ENCODE data around the gene CHAF1A.

Gene CHAF1A

GRCh38 chr19:4366666-4367335, 35.6 kb upstream of the CHAF1A start:
- DNase-seq (ENCODE audit: low read depth in 2 of 2) = no peak

- DNase-seq (ENCODE audit: low read depth in 2 of 2) = no peak
These were observed 35.1 kb upstream of the CHAF1A start for GRCh38 chr19:4367336-4367723.

DNA sequence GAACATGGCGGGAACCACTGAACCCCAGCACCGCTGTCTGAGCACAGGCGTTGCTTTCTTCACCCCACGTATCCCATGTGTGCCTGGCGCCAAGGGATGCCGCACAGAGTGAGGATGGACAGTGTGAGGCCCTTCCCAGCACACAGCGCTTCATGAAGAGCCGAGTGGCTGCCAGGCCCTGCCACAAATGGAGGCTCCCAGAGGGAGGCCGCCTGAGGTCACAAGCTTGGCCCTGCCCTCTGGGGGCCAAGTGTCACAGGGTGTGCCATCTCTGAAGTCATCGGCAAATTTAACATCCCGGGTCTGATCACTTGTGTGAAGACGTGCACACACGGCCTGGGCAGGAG, 34.7 kb upstream of the CHAF1A start:
- DNase-seq (ENCODE audit: low read depth in 2 of 2) = no peak

- DNase-seq (ENCODE audit: low read depth in 2 of 2) = no peak
These were observed 34.2 kb upstream of the CHAF1A start for GRCh38 chr19:4368128-4368820.

GRCh38 chr19:4369109-4369887, 33.1 kb upstream of the CHAF1A start:
- DNase-seq (ENCODE audit: low read depth in 2 of 2) = peak; percentile 26 to 61

DNA sequence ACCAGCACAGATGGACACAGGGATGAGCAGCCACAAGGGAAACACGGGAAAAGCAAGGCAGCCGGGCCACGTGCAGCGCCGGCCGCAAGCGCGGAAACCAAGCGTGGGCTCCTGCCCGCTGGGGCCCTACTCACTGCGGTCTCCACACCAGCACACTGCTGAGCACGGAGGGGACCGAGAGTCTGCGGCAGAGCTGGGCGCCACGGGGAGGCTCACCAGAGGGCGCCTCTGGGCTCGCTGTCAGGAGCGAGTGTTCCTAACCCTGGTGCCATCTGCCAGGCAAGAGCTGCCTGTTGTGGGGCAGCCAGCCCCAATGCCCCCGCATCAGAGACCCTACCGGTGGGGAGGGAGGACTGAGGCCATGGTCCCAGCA, 32.6 kb upstream of the CHAF1A start:
- DNase-seq (ENCODE audit: low read depth in 2 of 2) = peak; percentile 54 to 73

- DNase-seq (ENCODE audit: low read depth in 2 of 2) = no peak
These were observed 31.9 kb upstream of the CHAF1A start for GRCh38 chr19:4370418-4371041.

- no peak for DNase-seq (ENCODE audit: low read depth in 2 of 2)
These were observed 30.9 kb upstream of the CHAF1A start for GRCh38 chr19:4371247-4372164.

GRCh38 chr19:4372165-4373012, 30.1 kb upstream of the CHAF1A start:
- no peak for DNase-seq (ENCODE audit: low read depth in 2 of 2)

GRCh38 chr19:4373013-4373367, 29.4 kb upstream of the CHAF1A start:
- no peak for DNase-seq (ENCODE audit: low read depth in 2 of 2)

GRCh38 chr19:4373601-4374497, 28.6 kb upstream of the CHAF1A start:
- no peak for DNase-seq (ENCODE audit: low read depth in 2 of 2)

DNA sequence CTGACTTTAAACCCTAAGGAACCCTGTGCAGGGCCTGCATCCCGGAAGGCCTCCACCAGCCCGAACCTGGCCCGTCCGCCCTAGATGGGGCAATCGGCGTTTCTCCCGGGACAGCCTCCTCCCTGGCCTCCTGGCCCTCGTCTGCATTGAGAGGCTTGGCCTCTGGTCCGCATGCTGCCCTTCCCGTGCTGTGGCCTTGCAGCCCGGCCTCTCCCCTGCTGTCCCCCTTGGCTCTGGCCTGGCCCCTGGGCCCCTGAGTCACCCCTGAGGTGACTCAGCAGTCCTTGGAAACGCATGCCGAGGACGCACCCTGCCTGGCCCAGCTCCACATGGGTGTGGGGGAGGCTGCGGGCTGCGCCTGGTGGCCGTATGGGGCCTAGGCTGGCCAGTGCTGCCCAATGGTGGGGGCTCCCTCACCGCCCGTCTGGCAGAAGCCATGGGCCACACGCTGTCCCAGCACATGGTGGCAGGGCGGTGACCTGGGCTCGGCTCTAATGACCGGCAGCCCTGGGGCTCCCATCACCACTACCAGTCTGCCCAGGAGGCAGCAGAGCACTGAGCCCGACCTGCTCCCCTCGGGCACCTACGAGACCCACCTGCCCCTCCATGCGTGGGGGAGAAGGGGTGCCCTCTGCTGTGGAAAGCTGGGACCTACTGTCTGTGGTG, 27.8 kb upstream of the CHAF1A start:
- no peak for DNase-seq (ENCODE audit: low read depth in 2 of 2)

DNA sequence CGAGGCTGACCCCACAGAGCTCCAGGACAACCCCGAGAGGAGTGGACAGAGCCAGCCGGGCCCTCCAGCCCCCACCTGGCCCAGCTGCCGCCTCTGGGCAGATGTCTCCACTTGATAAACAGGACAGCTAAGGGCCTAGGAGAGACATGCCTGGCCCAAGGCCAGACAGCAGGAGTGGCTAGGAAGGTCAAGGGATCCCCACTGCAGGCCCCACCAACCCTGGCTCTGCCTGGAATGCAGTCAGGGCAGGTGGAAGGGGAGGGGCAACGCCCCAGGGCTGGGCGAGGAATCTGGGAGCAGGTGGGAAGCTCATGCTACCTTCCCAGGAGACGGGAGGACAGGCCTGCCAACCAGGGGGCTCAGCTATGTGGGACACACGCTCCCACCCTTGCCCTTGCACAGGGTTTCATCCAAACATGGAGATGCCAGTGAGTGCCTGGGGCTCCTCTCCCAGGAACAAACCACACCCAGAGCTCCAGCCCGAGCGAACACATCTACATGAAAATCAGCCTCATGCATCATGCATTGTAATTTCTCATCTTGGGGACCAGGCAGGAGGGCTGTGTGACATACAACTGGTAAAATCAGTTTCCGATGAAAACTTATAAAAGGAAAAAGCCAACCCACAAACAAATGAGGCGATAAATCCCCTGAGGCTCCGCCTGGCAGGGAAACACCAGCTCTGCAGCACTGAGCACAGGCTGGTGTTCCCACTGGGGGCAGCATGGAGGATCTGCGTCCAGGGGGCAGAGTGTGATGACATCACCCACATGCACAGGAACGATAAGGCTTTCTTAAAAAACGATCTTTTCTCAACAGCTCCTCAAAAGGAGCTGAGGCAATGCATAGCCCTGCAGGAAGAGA, 27.0 kb upstream of the CHAF1A start:
- DNase-seq (ENCODE audit: low read depth in 2 of 2) = no peak

DNA sequence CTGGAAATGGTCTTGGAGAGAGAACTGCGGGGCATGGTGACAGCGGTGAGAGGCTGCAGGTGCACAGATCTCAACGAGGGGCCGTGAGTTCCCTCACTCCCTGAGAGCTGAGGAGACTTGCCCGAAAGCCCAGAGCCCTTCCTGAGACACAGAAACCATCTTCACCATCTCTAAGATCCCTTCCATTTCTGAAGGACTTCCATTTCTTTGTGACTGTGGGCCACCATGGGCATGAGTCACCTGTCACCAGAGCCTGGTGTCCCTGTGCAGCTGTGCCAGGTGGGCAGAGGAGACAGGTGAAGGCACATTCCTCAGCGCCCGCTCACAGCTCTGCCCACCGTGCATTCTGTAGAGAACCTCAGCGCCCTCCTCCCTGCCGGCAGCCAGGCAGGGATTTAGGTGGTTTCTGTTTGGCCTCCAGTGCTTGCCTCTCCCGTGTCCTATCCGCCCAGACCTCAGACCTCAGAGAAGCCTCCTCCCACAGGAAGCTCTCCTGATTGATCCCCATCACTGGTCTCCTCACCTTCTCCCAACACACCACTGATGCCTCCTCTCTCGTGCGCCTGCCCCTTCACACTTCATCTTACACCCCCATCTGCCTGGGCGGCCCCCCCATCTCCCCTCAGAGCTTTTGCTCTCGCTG, 26.3 kb upstream of the CHAF1A start:
- no peak for DNase-seq (ENCODE audit: low read depth in 2 of 2)

DNA sequence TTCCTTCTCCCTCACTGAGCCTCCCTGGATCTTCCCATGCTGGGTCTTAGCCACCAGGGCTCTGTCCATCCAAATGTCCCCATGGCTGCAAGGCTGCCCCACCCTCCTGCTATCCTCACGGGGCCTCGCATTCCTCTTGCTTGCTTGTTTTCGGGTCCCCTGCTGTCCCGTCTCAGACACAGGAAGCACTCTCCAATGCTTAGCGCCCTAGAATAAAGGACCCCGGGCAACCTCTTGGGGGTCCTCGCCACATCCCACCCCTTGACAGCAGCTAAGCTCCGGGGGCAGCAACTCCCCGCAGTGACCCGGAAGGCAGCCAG, 25.8 kb upstream of the CHAF1A start:
- no peak for DNase-seq (ENCODE audit: low read depth in 2 of 2)

DNA sequence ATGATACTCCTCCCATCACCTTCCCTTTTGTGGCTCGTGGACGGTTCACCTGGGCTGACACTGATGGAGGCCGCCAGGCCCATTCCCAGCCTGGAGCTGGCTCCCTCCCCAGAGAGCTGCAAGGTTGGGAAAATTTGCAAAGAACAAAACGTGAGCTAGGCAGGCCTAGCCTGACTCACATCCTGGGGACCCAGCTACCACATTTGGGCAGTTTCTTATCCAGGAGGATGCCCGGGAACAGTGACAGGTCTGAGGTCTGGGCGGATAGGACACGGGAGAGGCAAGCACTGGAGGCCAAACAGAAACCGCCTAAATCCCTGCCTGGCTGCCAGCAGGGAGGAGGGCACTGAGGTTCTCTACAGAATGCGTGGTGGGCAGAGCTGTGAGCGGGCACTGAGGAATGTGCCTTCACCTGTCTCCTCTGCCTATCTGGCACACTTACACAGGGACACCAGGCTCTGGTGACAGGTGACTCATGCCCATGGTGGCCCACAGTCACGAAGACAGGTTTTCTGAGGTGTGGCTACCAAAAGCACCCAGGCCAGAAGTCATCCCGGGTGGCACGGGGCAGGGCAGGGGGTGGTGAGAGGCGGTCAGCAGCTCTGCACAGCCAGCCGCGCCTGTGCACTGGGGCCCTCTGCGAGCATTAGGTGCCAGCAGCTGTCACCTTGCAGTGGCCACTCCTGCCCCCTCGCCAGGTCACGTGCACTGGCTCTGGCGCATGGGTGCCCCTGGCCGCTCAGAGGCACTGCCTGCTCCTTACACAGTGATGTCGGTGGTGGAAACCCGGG, 25.3 kb upstream of the CHAF1A start:
- no peak for DNase-seq (ENCODE audit: low read depth in 2 of 2)

- DNase-seq (ENCODE audit: low read depth in 2 of 2) = no peak
These were observed 23.6 kb upstream of the CHAF1A start for GRCh38 chr19:4378886-4379285.
